C1 segment of cervical spinal cord (tissue), 14 donors: Measurements from ENCODE around the gene TLE4.

Experiments used
- DNase-seq, 14 donors: peaks; one replicate each; lab custom pipeline; 2025; lab: John Stamatoyannopoulos, UW

Gene TLE4

DNA sequence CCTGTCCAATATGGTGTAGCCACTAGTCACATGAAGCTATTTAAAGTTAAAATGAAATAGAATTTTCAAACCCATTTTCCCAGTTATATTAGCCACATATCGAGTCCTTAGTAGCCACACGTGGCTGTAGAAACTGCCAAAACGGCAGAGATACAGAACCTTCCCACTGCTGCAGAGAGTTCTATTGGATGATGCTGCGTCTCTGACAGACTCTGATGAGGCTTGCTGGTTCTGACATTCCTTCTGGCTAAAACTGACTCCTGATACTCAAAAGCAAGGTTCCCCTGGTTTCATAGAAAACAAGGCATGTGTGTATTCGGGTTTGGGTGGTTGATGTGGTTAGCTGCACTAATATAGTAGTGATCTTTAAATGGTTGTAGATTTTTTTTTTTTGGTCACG, 91.5 kb downstream of the TLE4 start:
- DNase-seq, result peak in 1 of 14 donors; percentile 8

- peak in 1 of 14 donors; percentile 8 for DNase-seq
Observed at GRCh38 chr9:79663878-79664277, 92.1 kb downstream of the TLE4 start.

DNA sequence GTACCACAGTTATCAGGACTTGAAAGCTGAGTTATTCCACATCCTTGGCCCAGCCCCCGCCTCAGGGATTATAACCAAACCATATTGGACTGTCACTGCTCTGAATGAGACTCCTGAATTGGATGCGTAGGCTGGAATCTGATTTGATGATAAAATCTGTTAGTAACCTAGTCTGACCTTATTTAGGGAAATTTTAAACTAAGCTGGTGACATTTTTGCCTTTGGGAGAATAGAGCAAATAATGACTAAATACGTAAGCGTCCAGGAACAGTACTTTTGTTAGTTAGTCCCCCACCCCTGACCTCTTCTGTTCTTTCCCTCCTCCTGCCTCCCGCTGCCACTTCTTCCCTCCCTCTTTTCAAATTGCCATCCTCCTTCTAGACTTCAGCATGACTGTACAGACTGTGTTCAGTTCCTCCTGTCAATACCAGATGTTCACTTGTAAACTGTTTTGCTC, 92.6 kb downstream of the TLE4 start:
- DNase-seq, result no peak

- no peak for DNase-seq
Observed at GRCh38 chr9:79665369-79665768, 93.6 kb downstream of the TLE4 start.

DNA sequence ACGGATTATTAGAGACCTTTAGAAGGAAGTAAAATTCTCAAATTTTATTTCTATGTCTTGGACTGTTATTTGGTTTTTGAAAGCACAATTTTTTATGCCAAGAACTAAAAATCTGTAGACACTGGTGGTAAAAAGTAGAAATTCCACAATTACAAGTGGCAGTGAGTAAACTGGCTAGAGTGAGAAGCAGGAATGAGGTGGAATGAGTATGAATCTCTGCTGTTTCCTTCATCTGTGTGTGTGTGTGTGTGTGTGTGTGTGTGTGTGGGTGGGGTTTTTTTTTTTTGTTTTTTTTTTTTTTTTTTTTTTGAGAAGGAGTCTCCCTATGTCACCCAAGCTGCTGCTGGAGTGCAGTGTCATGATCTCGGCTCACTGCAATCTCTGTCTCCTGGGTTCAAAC, 94.2 kb downstream of the TLE4 start:
- no peak for DNase-seq

- no peak for DNase-seq
Observed at GRCh38 chr9:79667120-79667519, 95.4 kb downstream of the TLE4 start.

DNA sequence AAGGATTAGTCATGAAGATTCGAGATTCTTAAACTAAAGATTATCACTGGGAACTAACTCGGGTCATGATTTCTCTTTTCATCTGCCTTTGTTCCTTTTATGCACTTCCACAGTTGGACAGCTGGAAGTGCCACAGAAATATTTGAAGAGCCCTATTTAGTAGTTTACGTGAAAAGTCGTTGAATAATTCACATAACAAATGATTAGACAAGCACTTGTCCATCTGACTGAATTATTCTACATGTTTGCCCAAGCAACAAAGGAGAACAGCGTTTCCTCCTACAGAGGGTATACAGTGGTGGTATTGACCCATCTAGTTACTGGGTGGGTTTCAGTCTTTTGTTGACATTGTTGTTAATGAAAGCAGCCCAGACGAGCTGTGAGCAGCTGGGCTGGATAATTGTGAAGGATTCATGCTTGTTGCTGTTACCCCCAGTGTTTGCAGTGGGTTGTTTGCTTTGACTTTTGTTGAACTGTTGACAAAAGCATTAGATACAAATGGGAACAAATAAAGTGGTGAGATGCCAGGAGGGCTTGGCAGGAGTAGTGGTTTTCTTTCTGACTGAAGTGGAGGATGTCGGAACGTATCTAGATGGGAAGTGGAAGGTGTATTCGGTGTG, 96.2 kb downstream of the TLE4 start:
- peak in 1 of 14 donors; percentile 13 for DNase-seq

GRCh38 chr9:79668956-79669355, 97.2 kb downstream of the TLE4 start:
- DNase-seq, result no peak

- no peak for DNase-seq
Observed at GRCh38 chr9:79670269-79670961, 98.7 kb downstream of the TLE4 start.

DNA sequence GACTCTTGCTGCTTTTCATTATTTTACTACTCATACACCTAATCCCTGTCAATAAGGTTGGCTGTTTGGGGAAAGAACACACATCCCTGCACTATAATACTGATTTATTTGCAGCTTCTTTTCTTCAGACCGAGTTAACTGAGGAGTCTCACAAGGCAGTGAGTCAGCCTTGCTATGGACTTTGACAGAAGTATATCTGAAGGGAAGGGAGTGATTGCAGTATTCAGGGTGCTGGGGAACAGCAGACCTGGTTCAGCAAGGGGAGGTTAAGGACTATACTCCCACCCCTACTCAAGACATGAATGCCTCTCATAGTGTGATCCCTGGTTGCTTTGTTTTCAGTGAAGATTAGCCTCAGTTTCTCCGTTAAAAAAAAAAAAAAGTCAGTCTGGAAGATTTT, 99.8 kb downstream of the TLE4 start:
- no peak for DNase-seq

- DNase-seq, result no peak
Observed at GRCh38 chr9:79672236-79672635, 100.5 kb downstream of the TLE4 start.

DNA sequence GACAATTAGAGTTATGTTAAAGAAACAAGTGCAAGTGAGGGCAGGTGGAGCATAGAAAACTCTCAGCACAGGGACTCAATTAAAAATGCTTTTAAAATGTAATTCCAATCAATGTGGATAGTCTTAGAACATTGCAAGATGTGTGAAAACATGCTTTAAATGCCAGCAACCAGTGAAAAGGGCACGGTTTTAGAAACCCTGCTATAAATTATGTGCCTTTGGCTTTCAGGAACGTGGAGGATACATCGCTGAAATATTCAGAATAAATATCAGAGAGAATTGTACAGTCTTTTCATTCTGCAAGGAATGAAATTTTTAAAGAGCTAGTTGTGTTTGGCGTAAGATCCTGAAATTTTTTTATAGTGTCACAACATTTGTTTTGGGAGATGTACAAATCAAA, 101.1 kb downstream of the TLE4 start:
- DNase-seq, result no peak

GRCh38 chr9:79673614-79674013, 101.8 kb downstream of the TLE4 start:
- no peak for DNase-seq

DNA sequence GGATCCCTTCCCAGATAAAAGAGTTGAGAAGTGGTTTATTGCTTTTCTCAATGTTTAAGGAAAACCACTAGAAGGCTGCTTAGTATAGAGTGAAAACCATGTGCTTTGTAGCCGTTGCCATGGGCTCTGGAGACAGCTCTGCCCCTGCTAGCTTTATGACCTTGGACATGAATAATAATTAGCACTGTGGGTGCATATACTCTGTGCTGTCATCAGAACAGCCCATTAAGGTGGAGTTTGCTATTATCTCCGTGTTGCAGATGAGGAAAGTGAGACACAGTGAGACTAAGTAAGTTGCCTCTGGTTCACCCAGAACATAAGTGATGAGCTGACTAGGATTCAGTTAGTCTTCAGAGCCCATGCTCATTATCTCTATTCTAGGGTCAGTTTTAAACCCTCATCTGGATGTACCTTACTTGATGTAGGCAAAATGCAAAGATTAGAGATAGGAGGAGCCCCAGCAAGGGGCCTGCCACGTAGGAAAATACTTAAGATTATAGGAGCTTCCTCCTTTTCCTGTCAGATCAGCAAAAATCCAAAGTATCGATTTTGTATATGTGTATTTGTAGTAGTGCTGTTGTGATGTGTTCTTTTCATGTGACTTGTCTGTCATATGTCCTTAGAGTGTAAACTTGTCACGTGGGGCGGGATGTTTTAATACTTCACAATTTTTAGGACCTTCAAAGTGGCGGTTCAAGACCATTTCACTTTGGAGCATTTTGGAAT, 102.5 kb downstream of the TLE4 start:
- DNase-seq, result no peak

DNA sequence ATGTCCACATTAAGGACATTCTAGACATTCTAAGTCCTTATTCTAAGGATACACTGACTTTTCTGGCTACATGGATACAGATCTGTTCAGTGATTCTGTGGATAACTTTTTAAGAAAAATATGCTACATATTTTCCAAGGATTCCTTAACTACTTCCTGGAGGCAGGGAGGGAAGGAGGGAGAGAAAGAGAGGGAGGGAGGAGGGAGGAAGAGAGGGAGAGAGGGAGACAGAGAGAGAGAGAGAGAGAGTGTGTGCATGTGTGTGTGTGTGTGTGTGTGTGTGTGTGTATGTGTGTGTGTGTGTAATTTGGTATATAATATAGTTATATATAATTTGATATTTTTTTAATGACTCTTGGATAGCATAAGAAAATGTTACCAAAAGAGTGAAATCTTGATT, 109.8 kb downstream of the TLE4 start:
- DNase-seq, result no peak

- no peak for DNase-seq
Observed at GRCh38 chr9:79682076-79682736, 110.4 kb downstream of the TLE4 start.

GRCh38 chr9:79684059-79684458, 112.3 kb downstream of the TLE4 start:
- DNase-seq, result no peak

GRCh38 chr9:79684711-79685575, 113.2 kb downstream of the TLE4 start:
- DNase-seq, result no peak

GRCh38 chr9:79685577-79685976, 113.8 kb downstream of the TLE4 start:
- no peak for DNase-seq

GRCh38 chr9:79686381-79687130, 114.8 kb downstream of the TLE4 start:
- DNase-seq, result peak in 1 of 14 donors; percentile 51

DNA sequence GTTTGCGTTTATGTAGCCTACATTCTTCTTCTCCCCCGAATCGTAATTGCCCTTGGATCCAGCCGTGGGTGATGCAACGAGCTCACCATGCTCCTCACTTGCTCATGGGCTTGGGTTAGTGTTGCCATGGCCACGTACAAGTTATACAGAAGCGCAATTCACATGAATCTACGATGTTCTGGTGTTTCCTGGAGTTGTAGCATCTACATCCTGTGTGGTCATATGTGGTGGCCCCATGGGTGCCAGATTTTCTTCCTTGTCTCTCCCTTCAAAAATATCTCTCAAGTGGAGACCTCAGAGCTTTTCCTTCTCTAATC, 115.3 kb downstream of the TLE4 start:
- no peak for DNase-seq
